HG02571 (cell line): Measurements from ENCODE around the gene MEF2C.

ENCODE experiments used
- ATAC-seq: cut with Tn5 transposase; IDR thresholded peaks from one replicate; pipeline ENCODE4 v1.9.1; 2021; ENCODE audit warnings: mild to moderate bottlenecking, moderate library complexity; ENCODE audit not compliant: unreplicated experiment

Gene MEF2C

DNA sequence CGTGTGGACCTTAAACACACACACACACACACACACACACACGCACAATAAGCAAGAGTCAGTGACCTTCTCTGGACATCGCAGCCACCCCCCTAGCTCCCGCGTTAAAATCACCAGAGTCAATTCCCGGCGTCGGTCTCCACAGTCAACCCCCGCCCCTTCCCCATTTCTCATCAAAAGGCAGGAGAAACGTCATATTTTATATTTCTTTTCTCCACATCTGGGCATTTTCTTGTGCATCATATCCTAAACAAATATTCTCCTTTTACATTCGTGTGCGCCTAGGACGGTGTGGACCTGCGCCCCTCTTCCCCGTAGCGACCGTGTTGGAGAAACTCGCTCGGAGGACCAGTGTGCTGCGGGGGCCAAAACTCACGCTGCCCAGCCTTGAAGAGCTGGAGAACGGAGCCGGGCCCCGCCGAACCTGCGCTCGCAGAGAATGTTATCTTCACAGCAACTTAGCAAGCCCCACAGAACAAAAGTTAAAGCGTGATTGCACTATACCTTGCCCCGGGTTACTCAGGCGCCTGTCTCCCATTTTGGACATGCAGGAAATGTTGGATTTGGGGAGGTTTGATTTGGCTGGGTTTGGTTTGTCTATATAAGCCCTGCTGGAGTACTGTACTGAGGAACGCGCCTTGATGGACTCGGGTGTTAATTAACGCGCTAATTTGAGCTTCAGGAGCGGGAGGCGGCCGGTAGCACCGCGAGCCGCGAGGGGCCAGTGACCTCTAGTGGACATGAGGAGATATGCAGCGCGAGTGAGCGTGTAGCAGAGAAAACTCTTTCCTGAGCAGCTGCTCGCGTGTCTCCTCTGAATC is 192.4 kb downstream of the MEF2C start:
- ATAC-seq, result peak; percentile 89

DNA sequence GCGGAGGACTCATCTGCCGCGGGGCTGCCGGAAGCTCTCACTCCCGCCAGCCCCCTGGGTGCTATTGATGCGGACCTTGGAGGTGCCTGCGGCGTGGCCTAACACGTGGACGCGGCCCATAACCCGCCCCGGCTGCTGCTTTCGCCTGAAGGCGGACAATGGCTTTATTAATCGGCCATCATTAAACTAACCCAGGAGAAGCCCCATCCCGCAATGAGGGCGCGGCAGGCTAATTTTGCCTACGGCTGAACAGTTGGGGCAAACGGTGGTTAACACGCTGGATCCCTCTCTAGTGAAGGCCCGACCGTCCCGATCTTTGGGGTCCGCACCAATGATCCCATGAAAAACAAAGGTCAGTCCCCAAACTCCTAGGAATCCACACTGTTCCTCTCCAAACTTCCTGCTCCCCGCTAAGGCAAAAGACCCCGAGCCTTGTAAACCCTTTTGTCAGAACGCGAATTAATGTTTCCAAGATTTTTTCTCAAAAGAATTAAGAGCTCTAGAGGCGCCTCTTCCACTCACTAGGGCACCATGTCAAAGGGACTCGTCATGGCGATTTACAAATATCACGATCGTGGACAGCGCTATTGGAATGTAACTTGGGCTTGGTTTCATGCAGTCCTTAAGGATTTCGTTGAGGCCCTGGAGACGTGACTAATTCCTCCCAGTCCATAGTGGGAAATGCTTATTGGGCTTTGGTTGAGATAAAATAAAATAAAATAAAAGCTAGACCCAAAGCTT is 193.1 kb downstream of the MEF2C start:
- no peak for ATAC-seq

DNA sequence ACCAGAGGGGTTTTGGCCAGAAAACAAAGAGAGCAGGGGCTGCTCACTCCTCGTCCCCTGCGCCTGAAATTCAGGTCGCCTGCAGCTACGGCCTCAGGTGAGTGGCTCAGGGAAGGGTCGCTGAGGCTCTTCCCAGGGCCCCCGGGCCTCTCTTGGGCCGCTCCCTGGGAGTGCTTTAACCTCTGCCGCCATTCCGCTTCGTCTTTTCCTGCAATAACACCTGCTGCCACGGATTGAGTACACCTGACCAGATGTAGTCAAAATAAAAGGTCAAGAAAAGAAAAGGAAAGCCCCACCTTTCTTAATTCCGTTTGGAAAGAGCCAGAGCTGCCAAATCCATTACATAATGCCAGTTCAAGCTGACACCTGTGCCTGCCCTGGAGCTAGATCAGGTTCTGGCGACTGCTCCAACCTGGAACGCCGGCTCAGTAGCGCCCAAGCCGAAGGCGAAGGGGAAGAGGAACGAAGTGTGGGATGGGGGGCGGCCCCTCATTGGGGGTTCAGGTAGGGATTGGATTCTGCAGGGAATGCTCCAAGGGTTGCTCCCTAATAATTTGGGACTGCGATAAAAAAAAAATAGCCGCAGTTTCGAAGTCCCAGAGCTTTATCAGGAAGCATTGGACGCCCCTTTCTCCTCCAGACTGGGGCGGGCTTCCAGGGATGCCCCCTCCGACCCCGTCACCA is 193.9 kb downstream of the MEF2C start:
- no peak for ATAC-seq

DNA sequence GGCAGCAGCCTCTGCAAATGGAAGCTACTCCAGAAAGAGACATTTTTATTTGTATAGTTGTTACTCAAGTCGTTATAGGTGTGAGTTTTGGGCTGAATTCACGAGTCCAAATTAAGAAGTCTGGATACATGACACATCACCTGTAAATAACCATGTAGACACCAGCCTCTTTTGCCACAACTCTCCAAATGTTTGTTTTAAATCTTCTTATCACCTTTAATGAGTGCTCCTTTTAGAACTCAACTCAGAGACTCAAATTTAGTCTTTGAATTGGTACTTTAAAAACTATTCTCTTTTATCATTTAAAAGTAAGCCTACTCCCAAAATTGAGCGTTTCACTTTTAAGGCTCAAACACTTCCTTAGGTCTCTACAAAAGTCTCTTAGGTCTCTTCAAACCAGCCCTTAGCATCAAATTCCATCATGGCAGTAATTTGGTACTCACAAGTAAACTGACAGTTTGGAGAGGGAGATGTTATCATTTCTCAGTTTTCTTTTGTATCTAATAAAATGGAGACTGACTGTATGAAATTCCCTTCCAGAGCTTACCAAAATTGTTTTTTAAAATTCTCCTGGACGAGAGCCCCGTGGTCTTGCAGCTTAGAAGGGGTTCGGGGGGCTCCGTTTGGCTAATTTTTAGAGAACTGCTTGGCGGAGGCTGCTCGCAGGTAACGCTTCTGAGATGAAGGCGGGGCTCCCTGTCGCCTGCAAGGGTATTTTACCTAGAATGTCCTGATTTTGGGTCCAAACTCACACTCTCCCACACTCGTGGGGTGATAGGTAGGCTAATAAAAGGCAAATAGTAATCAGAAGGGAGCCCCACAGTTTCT is 194.6 kb downstream of the MEF2C start:
- ATAC-seq, result no peak

DNA sequence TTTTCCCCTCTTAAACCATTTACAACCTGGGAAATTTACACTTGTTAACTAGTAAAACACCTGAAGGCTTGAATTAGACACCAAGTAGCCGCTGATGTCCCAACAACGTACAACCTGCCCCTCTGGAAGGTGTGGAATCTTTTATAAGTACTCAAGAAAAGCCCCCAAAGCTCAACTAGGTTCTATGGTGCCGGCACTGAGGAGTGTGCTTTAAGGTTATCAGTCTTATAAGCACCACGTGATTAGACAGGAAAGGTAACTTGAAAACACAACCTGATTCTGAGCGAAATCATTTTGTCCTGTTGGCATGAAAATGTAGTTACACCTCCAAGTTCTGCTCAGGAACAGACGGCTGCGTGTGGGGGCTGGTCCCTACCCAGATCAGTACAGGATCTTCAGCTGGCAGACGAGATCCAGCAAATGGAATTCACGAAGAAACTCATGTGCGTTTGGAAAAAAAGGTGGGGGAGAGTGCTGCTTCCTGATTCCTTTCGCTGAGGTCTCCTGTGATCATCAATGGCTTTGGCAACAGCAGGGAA is 195.5 kb downstream of the MEF2C start:
- no peak for ATAC-seq

DNA sequence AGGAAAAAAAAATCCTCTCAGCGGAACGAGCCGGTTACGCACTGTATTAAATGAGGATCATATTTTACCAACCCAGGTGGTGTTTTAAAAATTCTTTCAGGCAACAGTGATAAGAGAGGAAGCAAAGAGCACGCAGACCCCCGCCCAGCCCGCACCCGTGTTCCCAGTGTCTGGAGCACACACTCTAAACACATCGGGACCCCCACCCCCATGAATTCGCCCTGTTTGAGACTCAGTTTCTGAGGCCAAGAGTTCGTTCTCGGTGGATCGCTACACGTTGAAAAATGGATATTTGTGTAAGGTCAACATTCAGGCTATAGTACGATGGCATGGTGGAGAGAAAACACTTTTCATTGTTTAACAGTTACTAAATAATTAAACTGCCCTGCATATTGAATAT is 196.3 kb downstream of the MEF2C start:
- ATAC-seq, result no peak

DNA sequence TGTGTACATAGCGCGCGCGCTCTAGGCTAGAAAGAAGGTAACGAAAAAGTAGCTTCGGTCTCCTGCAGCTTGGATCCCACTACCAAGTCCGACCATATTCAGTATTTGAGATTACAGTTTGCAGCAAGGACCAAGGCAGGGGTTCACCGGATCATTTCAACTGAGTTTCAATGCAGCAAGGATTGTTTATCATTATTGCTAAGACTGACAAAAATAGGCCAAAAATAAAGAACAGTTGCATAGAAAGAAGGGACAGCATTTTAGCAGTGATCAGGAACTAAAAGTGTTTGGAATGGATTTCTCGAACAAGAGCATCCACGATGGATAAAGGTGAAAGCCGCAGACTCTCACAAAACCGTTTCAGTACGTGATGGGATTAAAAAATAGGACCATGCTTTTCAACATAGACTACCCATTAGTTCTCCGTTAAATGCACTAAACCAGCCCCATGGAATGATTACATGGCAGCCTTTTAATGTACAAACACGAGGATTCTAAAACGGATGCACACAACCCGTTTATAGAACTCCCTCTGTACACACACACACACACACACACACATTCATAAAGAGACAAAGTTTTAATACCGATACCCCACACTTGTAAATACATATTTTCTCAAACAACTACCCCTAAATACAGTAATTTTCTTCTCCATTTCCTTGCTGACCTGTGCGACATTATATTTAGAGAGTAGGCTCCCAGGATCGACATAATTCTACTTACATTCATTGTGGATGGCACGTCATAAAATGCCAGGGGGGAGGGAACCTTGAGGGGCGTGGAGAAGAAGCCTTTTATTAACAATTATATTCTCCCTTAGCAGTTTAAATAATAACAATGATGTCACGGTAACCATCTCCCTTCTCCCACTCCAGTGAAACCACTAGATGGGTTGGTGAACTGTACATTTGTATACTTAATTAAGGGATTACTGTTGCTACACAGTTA is 197.1 kb downstream of the MEF2C start:
- no peak for ATAC-seq

DNA sequence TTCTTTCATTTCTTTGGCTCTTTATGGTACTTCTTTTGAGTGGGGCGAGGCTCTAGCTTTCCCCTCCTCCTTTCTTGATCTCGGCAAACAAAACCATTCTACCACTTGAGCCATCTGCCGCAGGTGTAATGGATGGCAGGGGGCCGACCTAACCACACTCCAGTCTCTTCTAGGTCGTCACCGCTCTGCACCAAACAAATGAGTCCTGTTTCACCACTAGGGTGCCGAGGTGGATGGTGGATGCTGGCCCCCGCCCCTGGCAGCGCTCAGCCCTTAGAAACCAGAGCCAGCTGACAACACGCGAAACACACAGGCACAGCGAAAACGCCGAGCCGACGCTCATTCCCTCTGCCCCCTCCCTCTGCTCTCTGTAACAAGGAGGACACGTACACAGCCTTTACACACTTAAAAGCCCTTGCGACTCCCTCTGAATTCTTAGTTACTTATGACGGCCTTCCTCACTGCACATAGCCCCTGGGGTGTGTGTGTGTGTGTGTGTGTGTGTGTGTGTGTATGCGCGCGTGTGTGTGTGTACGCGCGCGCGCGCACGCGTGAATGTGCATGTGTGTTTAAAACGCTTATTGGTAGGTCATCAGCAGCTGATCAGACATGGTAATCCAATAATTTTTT is 199.4 kb downstream of the MEF2C start:
- ATAC-seq, result peak; percentile 35

DNA sequence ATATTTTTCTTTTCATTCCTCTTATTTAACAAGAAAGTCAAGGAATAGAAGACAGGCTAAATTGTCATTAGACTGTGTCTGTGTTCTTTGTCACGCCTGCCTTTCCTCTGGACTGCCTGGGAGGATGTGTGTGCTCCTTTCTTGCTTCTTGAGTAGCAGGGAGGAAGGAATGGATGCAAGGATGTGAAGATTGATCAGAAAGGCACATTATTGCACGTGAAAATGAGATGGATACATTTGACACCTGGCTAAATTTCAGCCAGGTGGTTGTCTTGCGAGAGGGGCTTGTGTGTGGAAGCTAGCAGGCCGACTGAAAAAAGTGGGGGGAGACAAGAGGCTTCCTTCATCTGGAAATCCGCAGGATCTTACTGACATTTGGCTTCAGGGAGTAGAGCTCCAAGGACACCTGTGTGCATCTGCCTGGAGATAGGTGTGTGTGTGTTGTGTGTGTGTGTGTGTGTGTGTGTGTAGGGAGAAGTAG is 200.1 kb downstream of the MEF2C start:
- ATAC-seq, result no peak

DNA sequence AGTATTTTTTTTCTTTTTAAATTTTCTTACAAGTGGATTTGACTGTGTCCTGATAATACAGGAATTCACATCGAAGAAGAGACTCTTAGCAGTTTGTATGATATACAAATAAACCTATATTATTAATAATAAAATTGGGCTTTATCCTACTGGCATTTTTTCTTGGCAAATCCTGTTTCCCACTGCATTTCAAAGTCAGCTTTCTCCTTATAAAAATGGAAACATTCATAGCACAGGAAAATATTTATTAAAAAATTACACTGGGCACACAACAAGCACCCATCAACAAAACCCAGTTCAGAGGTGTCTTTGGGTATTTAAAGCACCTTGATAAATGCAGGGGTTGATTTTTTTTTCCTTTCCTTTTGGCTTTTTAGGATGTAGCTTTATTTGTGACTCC is 200.9 kb downstream of the MEF2C start:
- no peak for ATAC-seq

DNA sequence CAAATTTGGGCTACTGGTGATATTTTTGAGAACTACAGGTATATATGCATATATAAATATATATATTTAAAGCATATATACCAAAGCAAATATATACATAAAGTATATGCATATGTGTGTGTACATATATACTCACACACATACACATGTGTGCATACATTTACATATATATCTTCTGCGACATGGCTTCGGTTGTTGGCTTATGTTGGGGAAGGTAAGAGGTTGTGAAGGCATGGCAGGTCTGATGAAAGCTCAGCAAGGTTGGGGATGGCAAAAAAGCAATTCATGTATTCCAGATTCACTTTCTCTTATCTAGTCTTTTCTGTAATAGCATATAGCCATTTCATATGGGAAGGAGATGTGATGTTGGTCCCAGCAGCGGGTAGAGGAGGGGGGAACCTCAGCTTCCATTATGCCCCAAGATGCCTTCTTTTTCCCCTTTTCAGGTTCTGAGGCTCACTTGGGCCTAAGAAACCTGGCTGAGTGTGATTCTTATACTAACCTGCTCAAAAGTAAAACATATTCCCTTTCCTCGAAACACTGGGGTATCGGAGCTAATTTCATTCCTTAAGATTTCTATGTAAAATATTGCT is 201.7 kb downstream of the MEF2C start:
- no peak for ATAC-seq

DNA sequence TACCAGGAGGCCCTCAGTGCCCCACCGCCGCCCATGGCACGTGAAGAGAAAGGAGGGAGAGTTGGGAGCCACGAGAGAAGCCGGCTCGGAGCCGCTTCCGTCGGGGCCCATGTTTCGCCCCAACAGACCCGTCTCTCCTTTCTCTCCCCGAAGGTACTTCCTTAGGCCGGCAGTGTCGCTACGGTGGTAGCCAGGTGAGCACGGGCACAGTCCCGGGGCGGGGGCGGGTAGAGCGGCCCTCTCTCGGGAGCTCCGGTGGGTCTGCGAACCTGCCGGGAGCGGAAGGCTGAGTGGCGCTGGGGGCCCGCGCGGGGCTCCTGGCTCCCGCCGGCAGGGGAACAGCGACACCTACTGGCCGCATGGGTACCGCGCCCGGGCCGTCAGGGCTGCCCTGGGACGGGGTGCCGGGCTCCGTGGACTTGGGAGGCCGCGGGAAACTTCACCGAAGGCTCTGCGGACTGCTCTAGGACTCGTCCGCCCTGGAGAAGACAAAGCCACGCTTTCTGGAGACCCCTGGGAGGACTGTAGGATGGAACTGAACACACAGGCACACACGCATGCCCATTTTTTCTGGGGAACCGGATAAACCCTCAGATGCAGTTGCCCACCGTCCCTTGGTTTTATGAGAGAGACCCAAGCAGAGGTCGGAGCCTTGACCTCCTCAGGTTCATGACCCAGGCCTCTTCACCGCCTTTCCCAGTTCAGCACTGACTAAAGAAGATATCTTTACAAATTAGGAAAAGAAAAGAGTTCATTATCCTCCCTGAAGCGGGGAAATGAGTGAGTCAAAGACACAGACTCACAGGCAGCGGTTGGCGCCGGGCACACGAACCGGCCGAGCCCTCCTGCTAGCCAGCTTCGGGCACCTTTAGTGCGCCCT is 202.5 kb downstream of the MEF2C start:
- peak; percentile 80 for ATAC-seq

DNA sequence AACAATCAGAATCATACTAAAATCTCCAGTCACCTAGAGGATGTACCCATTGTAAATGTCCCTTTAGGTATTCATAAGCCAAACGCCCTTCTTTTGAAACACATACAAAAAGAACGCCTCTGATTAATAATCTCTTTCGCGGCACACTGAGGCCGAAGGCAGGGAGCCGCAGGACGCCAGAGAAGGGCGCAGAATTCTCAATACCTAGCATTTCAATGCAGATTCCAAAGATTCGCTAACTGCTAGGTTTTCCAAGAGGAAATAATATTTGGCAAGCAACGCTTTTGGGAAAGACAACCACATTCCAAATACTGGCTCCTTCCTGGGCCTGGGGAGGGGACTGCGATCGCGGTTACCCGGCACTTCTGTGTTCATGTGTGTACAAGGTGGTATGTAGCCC is 203.3 kb downstream of the MEF2C start:
- no peak for ATAC-seq

DNA sequence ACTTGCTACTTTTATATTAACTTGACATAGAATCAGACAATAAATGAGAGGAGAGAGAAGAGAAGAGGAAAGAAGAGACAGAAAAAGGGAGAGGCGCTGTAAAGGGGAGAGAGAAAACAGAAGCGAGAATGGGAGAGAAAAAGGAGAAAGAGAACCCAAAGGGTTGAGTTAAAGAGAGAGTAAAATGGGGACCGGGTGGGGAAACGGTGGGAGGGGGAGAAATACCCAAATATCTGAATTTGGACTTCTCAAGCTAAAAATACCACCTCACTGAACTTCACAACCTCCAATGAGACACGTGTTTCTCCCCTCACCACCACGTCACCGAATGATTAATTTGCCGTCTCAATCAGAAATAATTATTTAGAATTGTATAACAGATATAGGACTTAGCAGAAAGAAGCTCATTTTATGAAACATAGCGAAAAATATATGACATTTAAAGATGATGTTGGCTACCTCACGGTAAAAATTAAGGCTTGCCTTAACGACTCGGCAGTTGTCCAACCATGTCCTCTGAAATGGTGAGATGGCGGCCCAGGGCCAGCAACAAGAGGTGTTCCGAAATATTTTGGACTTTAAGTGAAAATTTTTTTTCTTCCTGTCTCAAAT is 204.1 kb downstream of the MEF2C start:
- no peak for ATAC-seq

DNA sequence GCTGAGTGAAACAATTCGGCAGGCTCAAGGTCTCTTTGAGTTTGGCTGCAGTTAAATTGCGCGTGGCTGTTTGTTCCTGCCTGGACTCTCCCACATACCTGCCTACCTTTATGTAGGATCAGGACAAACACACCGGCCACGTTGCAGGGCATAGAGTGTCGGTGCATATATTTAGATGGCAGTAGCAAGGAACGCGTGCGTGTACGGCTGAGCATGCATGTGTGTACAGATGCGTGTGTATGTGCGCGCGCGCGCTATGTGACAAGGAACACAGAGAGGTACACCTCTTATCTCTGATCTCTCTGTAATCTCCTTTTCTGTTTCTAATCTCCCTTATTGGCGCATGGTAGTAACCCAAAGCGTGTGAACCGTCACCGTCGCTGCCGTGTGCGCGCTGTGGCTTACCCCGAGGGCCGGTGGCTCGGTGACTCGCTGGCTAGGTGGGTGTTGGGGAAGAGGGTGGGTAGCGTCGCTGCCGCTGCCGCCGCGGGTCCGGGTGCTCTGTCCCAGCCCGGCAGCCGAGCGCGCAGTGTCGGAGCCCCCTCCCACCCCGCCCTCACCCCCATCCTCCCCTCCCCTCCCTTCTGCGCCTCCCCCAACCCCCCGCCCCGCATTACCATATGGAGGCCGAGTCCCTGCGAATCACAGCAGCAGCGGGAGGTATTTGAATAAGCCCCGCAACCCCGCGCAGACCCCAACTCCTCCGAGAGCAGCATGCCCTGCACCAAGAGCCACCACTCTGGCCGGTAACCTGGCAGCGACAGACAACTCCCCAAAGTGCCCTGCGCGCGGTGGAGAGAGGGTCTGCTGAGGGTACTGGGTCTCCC is 204.8 kb downstream of the MEF2C start:
- ATAC-seq, result no peak

DNA sequence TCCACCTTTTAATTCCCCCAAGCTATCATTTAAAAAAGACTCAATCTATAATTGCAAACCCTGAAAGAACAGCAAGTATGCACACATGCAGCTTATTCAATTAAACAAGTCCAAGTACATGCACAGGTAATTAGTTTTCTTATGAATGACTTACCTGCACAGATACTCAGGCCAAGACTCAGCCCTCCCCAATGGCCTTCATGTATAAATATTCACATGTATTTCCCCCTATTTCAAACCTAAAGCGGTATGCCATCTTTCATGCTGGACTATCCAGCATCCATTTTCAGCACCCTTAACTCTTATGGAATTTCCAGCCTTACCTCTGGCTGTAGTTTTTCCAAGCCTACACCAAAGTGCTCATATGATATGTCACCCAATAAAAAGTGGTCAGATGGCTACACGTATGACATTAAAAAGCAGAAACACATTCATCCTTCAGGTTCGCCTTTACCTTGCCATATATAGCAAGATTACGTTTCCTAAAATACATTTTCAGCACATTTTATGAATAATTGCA is 205.5 kb downstream of the MEF2C start:
- ATAC-seq, result no peak
